ENCODE measurements around the gene DNAH1.

DNAH1 gene

GRCh38 chr3:52404391-52404790 lies 88.3 kb downstream of the DNAH1 start:
- no peak for DNase-seq (ENCODE audit: low spot score)

DNA sequence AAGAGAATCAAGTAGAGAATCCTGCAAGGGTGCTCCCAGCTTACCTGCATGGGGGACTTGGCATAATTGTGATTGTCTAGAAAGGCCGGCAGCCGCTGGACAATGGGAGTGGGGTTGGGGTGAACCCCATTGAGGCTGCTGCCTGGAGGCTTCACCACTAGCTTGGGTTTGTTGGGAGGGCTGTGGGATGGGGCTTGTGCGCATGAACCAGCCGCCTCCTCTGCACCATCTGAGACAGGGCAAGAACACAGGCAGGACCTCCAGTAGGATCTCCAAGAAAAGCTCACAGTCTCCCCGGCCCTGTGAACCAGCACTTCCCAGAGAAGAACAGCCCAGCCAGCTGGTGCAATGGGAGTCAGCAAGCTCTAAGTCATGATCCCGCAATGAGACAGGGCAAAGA lies 88.9 kb downstream of the DNAH1 start:
- no peak for DNase-seq (ENCODE audit: low spot score)

DNA sequence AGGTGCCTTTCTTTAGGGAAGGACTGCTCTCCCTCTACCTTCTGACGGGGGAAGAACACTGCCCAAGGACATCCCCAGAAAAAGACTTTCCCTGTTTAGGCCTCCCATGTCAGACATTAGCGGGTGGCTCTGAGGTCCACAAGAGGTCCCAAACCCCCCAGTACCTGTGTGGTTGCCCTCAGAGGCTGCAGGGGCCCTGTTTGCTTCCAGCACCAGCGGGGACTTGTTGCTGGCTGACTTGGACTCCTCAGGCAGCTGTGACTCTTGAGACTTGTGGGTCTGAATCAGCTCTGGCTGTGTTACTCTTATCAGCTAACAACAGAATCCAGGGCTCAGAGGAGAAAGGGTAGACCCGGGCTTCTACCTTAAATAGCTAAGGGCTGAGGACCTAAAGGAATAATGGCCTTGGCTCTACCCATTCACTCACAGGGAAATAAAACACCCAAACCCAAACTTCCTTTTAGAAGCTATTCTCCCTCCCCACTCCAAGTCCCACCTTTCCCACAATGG lies 89.5 kb downstream of the DNAH1 start:
- DNase-seq (ENCODE audit: low spot score) = no peak

- DNase-seq (ENCODE audit: low spot score) = no peak
Observed at GRCh38 chr3:52406231-52406661, 90.1 kb downstream of the DNAH1 start.

GRCh38 chr3:52406791-52407510 lies 90.8 kb downstream of the DNAH1 start:
- DNase-seq (ENCODE audit: low spot score) = no peak

GRCh38 chr3:52407779-52408178 lies 91.7 kb downstream of the DNAH1 start:
- no peak for DNase-seq (ENCODE audit: low spot score)

GRCh38 chr3:52408466-52408865 lies 92.3 kb downstream of the DNAH1 start:
- no peak for DNase-seq (ENCODE audit: low spot score)

DNA sequence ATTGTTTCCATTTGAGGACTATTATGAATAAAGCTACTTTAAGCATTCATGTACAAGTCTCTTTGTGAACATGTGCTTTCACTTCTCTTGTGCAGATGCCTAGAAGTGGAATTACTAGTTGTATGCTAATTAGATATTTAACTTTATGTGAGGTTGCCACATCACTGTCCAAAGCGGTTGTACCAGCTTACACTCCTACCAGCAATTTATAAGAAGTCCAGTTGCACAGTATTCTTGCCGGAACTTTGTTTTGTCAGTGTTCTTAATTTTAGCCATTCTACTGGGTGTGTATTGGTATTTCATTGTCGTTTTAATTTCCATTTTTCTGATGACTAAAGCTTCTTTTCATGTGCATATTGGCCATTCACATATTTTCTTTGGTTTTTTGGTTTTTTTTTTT lies 99.7 kb downstream of the DNAH1 start:
- no peak for DNase-seq (ENCODE audit: low spot score)

DNA sequence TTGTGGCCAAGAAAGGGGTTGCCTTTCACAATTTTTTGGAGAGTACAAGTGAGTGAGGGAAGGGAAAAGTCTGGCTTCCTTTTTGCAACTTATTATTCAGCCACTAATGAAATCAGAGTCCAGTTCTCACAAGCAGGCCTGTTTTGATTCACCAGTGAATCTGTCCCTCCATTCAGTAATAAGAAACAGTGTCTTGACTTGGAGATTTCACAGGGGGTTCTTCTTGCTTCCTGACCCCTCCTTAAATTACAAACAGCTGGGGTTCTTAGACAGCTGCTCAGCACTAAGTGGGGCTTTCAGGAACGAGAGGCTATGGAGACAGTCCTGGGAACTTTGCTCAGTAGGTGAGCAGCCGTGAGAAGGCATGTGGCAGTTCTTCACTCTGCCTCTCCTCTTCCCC lies 104.3 kb downstream of the DNAH1 start:
- no peak for DNase-seq (ENCODE audit: low spot score)

GRCh38 chr3:52422669-52423068 lies 106.5 kb downstream of the DNAH1 start:
- no peak for DNase-seq (ENCODE audit: low spot score)

GRCh38 chr3:52423173-52423572 lies 107.1 kb downstream of the DNAH1 start:
- no peak for DNase-seq (ENCODE audit: low spot score)

GRCh38 chr3:52428151-52429005 lies 112.3 kb downstream of the DNAH1 start:
- DNase-seq (ENCODE audit: low spot score) = peak; percentile 56

GRCh38 chr3:52429031-52429430 lies 112.9 kb downstream of the DNAH1 start:
- no peak for DNase-seq (ENCODE audit: low spot score)

GRCh38 chr3:52429779-52430415 lies 113.8 kb downstream of the DNAH1 start:
- no peak for DNase-seq (ENCODE audit: low spot score)

DNA sequence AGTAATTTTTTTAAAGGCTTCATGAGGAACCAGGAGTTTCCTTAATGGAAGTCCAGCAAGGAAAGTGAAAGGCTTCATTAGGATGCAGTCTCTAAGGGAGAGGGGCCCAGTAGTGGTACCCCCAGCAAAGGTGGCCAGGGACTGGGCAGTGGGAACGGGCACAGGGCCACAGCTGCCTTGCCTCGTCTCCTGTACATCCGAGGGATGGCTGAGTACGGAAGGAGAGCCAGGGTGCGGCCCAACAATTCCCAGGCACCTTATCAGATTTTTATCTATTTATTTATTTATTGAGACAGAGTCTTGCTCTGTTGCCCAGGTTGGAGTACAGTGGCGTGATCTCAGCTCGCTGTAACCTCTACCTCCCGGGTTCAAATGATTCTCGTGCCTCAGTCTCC lies 114.3 kb downstream of the DNAH1 start:
- DNase-seq (ENCODE audit: low spot score) = no peak

GRCh38 chr3:52431459-52432223 lies 115.5 kb downstream of the DNAH1 start:
- DNase-seq (ENCODE audit: low spot score) = no peak

- DNase-seq (ENCODE audit: low spot score) = no peak
Observed at GRCh38 chr3:52432225-52432624, 116.1 kb downstream of the DNAH1 start.

- no peak for DNase-seq (ENCODE audit: low spot score)
Observed at GRCh38 chr3:52432691-52433141, 116.6 kb downstream of the DNAH1 start.

DNA sequence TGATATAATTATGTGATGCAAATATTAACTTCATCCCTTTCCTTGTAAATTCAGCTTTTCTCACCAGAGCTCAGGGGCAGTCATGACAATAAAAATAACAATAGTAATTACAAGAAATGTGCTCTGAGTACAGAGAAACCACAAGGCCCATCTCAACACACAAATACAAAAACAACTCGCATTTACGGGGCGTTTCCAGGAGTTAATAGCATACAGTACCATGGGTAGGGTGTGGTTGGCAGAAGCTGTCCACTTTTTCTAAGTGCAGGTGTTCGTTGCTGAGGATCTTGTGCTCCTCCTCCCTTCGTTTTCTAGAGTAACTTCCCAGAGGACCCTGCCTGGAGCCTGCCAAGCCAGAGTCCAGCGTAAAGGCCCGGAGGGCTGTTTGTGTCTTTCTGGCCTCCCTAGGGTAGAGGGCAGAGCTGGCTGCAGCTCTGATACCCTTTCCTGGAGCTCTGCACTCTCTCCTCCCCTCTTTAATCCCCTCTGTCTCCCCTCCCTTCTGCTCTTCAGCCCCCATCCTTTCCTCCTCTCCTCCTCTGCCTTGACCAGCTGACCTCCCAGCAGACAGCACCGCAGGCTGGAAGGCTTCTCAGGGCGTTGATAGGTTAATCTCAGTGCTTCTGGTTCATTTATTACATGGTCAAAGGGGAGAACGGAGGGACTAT lies 117.3 kb downstream of the DNAH1 start:
- DNase-seq (ENCODE audit: low spot score) = no peak

GRCh38 chr3:52433996-52434479 lies 117.9 kb downstream of the DNAH1 start:
- DNase-seq (ENCODE audit: low spot score) = no peak

- no peak for DNase-seq (ENCODE audit: low spot score)
Observed at GRCh38 chr3:52434491-52435115, 118.5 kb downstream of the DNAH1 start.

Data from activated CD4-positive, alpha-beta T cell treated with anti-CD3 and anti-CD28 coated beads, Interleukin-2, Interleukin-4, amounts not matched to agents 100 ng/mL and 50 ng/mL, durations not matched to agents 16 hours and 8 hours (primary cell).